HG03558 (cell line): ENCODE measurements around the gene CDKN1C.

ENCODE experiments used
- ATAC-seq: cut with Tn5 transposase; IDR thresholded peaks from one replicate; pipeline ENCODE4 v1.9.1; 2021; ENCODE audit warnings: moderate number of reproducible peaks; ENCODE audit not compliant: unreplicated experiment; ENCODE audit errors: extremely low read depth

The CDKN1C gene

GRCh38 chr11:2870969-2871680 lies 14.4 kb downstream of the CDKN1C start:
- ATAC-seq = no peak

DNA sequence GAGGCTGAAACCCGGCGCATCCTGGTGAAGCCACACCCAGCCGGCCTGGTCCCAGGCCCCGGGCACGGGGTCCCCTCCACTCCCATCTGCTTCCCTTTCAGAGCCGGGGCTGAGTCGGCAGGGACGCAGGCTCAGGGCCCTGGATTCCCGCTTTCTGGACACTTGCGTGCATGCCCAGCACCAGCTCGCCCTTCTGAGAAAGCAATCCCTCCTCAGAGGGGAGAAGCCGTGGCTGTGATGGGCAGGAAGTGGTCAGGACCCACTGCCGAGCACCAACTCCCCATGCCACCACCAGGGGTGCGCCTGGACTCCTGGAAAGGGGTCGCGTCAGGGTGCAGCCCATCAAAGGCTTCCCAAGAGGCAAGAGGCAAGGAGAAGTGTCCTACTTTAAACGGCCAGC lies 15.1 kb downstream of the CDKN1C start:
- ATAC-seq = no peak

DNA sequence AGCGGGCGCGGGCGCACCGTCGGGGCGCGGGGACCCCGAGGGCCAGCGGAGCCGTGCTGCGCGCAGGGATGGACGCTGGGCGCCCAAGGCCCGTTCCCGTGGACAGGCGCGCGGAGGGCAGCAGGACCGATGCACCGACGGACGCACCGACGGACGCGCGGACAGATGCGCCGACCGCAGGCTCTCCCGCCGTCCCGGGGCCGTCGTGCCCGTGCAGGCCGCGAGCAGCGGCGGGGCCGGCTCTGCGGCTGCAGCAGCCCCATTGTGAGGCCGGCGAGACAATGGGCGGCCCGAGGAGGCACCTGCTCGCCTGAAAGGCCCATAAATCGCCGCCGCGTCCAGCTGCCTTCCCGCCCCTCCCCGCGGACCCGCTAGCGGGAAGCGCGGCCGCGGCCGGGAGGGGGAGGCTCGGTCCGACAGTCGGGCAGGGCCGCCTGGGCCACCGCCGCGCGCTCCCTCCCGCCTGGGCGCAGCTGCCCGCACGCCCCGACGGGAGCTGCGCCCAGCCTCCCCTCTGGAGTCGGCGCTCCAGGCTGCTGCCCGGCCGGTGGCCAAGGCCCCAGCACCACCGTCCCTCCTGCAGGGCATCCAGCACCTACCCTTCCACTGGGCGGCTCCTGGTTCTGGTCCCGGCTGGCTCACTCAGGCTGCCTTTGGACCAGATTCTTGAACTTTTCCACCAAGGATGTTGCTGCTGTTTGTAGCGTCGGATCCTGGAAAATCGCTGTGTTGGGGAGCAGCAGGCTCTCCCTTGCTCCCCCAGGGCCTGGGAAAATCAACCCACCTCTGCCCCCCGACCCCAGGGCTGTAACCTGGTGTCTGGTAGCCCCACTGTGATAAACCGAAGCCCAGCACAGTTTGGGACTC lies 15.8 kb downstream of the CDKN1C start:
- no peak for ATAC-seq

DNA sequence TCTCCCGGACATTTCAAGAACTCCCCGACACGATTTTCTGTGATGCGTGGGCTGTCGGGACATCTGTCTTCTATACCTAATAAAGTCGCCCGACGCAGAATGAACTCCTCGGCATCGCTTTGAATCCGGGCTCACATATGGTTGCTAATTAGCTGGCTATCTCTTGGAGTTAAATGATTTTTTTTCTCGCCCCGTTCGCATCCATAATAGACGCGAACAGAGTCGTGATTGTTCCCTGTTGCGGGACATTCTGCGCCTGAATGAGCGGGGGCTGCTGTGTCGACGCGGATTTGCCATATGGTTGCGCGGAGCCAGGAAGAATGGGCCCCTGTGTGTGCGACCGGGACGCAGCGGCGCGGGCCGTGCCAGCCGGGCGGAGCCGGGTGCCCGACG lies 16.4 kb downstream of the CDKN1C start:
- no peak for ATAC-seq

DNA sequence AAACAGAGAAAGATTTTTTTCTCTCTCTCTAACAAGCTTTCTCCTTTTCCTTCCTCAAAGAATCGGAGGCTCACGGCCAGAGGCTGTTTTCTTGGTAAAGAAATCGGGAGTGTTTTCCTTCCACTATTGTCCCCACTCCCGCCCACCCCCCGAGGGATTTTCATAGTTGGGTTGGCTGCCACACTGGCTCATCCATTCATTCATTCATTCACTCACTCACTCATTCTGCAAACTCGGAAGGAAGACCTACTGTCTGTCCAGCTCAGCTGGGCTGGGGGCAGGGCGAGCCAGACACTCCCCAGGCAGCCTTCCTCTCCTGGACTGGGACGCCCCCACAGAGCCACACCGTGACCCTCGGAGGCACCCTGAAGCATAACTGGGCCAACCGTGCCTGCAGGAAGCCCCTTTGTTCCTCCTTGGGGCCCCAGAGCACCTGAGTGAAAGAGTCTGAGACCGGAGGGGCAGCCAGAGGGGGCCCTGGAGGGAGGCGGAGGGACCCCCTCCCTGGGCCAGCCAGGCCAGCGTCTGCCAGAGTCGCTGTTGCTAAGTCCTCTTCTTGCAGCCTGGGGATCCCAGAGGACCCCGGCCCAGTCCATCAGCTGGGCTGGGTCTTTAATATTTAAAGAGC lies 17.0 kb downstream of the CDKN1C start:
- no peak for ATAC-seq

GRCh38 chr11:2867722-2868505 lies 17.7 kb downstream of the CDKN1C start:
- ATAC-seq = no peak

GRCh38 chr11:2867142-2867541 lies 18.4 kb downstream of the CDKN1C start:
- no peak for ATAC-seq

DNA sequence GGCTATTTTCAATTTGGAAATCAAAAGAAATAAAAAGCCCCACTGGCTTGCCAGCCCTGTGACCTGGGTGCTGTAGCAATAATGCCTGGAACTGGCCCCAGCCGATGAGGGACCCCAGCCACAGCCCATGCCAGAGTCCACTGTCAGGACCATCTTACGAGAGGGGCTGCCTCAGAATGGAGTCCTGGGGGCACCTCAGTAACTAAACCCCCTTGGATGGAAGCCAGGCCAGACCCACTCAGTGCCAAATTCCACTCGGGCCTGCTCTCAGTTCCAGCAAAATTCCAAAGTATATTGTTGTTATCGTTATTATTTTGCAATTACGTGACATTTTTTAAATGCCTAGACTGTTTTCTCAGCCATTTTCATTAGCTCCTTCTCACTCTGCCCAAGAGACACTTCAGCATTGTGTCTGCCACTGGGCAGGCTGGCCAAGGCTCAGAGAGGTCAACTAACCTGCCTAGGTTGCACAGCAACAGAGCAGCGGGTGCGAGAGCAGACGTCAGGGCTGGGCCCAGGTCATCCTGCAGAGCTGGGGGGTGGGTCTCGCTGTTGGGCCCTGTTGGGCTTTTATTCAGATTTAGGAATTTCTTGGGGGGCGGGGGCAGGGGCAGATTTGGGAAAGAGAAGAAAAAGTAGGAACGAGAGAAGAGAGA lies 19.5 kb downstream of the CDKN1C start:
- no peak for ATAC-seq

DNA sequence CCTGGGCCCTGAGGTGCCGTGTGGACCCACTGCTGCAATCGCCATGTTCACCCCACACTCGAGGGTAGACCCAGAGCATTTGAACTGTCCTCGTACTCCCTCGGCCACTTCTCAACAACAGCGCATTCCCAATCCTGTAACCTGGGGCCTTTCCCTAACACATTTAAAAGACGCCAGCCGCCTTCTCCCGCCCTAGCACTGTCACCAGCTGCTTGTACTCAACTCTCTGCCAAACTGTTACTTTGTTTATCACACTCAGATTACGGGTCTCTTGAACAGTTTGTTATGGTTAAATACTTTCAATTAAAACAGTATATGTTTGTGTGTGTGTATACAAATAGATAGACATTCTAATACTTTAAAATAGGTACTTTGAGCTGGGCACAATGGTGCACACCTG lies 20.7 kb downstream of the CDKN1C start:
- ATAC-seq = no peak

DNA sequence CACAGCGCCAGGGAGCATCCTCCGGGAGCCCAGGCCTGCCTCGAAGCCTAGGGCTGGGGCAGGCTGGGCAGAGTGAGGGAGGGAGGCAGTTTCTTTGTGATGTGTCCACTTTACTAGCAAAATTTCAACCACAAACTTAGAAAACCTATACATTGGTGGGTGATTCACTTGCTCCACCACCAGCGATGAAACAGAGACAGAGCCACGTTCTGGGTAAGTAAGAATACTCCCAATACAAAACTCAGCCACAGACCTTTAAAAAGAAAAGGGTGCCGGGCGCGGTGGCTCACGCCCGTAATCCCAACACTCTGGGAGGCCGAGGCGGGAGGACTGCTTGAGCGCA lies 22.3 kb downstream of the CDKN1C start:
- no peak for ATAC-seq

GRCh38 chr11:2862395-2863275 lies 22.9 kb downstream of the CDKN1C start:
- ATAC-seq = no peak

DNA sequence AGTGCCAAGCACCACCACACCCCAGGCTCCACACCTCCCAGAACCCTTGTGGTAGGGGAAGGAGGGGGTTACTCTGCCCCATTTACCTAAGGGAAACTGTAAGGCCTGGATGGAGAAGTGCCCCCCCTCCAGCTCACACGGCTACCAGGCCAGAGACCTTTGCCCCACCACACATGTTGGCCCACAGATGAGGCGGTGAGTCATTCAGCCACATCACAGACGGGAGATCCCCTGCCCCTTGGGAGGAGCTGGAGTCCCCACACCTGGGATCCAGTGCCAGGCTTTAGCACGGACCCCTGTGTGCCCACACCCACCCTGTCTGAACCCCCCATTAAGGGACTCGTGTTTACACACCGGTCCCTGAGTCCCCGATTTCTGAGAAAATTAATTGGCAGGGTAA lies 24.9 kb downstream of the CDKN1C start:
- ATAC-seq = no peak

- ATAC-seq = no peak
These were observed 25.9 kb downstream of the CDKN1C start for GRCh38 chr11:2859699-2860037.

DNA sequence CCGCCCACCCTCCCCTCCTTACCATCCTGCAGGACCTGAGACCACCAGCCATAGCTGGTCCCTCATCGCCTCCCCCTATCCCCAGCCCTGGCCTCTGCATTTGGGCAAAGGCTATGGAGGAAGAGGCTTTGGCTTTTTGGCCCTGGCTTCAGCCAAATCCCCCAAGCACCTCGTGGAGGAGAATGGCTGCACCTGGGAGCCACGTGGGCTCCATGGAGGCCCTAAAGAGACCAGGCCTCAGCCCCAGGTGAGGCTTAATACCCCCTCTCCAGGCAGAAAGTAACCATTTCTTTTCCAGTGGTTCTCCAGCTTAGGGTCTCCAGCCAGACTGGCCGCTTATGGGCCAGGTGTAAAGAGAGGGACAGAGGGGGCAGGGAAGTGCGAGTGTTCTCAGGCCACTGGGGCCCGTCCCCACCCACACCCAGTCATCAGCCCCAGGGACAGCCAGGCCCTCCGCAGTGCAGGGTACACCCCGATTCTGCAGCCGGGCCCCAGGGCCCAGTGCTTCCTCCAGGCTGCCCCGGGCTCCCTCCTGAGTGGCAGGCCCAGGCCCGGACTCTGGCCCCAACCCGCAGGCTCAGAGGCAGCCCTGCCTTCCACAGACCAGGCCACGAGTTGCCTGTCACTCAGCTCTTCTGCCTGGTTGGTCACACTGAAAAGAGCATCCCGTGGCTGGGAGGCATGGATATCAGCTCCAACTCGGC lies 26.4 kb downstream of the CDKN1C start:
- ATAC-seq = no peak

DNA sequence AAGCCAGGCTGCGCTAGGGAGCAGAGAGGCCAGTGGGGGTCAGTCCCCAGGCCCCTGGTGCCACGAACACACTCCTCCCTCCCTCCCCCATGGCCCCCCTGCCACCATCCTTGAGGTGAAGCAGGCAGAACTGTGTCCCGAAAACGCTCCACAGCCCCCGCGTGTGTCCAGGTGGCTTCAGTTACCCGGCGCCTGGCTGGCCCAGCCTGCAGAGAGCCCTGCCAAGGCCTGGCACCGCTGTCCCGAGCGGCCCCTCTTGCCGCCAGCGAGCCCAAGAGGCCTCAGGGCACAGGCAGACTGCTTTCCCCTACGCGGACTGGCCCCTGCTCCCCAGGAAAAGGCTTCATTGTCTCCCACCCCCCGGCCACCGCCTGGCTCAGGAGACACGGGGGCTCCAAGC lies 27.7 kb downstream of the CDKN1C start:
- ATAC-seq = no peak

GRCh38 chr11:2857276-2857675 lies 28.3 kb downstream of the CDKN1C start:
- no peak for ATAC-seq

GRCh38 chr11:2855162-2855561 lies 30.4 kb downstream of the CDKN1C start:
- no peak for ATAC-seq

DNA sequence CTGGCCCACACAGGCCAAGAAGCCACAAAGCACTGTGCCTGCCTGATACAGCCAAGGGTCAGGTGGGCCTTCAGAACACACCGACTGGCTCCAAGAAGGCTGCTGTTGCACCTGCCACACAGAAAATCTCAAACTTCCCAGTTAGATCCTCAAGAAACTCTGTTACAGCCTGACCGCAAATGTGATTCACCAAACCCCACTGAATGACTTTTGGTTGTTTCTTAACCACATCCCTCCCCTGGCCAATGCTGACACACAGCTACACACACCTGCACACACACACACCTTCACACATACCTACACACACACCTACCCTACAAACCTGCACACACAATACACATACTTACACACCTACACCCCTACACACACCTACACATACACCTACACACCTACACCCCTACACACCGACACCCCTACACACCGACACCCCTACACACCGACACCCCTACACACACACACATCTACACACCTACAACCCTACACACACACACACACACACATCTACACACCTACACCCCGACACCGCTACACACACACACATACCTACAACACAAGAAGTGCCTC lies 31.5 kb downstream of the CDKN1C start:
- ATAC-seq = no peak
